Measurements from ENCODE around the gene LYRM1. TPM values are rescaled to one million over a fixed set of nuclear protein-coding genes. Genes with fewer than 3 reads are reported as not detected.
"Not testable (repeated sequence)": the region's sequence is repeated elsewhere in the genome, so short reads cannot be mapped to it uniquely, and the experiment has no call there.

Gene LYRM1
- total RNA-seq, 1 donor from 2014 or later = 31.7 TPM

DNA sequence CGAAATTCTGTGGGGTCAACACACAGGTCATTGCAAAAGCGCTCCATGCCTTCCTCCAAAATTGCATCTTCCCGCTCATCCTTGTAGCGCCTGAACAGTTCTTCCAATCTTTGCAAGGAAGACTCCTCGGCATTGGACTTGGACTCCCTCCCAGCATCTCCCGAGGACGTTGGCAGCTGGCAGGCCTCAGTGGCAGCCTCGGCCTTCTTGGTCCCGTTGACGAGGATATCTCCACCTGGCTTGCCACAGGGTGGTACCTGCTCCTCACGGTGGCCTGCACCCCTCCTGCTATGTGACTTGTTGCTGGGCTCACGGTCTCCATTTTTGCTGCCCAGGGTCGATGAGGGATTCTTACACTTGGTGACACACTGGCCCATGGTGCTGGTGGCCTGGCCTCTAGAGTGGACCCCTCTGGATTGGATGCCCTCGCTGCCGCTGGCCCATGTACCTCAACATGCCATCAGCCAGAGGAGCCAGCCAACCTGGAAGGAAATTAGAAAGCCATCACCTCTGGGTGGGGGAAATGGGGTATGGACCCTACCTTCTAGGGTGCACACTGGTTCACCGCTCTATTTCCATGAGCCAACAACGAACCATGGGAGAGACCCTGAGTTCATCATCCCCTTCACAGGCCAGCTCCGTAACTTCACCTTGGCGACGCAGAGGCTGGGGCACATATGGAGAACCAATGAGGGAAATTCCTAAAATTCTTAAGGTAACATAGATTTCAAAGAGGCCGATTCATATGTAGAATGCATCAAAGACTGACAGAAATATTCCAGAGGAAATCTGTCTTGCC is 38.2 kb upstream of the LYRM1 start:
- TF ChIP-seq, protein P1, sequence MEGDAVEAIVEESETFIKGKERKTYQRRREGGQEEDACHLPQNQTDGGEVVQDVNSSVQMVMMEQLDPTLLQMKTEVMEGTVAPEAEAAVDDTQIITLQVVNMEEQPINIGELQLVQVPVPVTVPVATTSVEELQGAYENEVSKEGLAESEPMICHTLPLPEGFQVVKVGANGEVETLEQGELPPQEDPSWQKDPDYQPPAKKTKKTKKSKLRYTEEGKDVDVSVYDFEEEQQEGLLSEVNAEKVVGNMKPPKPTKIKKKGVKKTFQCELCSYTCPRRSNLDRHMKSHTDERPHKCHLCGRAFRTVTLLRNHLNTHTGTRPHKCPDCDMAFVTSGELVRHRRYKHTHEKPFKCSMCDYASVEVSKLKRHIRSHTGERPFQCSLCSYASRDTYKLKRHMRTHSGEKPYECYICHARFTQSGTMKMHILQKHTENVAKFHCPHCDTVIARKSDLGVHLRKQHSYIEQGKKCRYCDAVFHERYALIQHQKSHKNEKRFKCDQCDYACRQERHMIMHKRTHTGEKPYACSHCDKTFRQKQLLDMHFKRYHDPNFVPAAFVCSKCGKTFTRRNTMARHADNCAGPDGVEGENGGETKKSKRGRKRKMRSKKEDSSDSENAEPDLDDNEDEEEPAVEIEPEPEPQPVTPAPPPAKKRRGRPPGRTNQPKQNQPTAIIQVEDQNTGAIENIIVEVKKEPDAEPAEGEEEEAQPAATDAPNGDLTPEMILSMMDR (conservative IDR thresholded peaks at IDR 0.05) = no peak
- peaks cover 26% of the 10 kb centered on the region for H3K36me3 Mint-ChIP-seq
- no peak overlapping the region for H3K4me3 Mint-ChIP-seq
- peaks cover 7% of the 10 kb centered on the region for H3K9me3 Mint-ChIP-seq
- H3K27ac Mint-ChIP-seq = no peak overlapping the region
- H3K27me3 Mint-ChIP-seq = no peaks in the 10 kb centered on the region
- DNase-seq (ENCODE audit: extremely low spot score, unreplicated experiment) = no peak
- H3K4me1 Mint-ChIP-seq (ENCODE audit: unreplicated experiment) = peaks cover 23% of the 10 kb centered on the region

GRCh38 chr16:20864376-20864775 is 36.2 kb upstream of the LYRM1 start:
- H3K9me3 Mint-ChIP-seq; H3K4me3 Mint-ChIP-seq; H3K27me3 Mint-ChIP-seq; DNase-seq (ENCODE audit: extremely low spot score, unreplicated experiment): not testable (repeated sequence)
- Mint-ChIP-seq H3K36me3 (peaks cover 30% of the 10 kb centered on the region), H3K27ac (peak overlapping the region; percentile 45), H3K4me1 (ENCODE audit: unreplicated experiment) (peaks cover 23% of the 10 kb centered on the region)

- Mint-ChIP-seq H3K9me3 (peaks cover 7% of the 10 kb centered on the region), H3K27ac (peak overlapping the region; percentile 92), H3K4me3 (peak overlapping the region; percentile 4), H3K27me3 (no peaks in the 10 kb centered on the region), H3K4me1 (ENCODE audit: unreplicated experiment) (peaks cover 29% of the 10 kb centered on the region), H3K36me3 (peaks cover 22% of the 10 kb centered on the region)
- DNase-seq (ENCODE audit: extremely low spot score, unreplicated experiment) = no peak
- TF ChIP-seq, protein P1 (conservative IDR thresholded peaks at IDR 0.05) = no peak
Measured at GRCh38 chr16:20865420-20866131, 35.0 kb upstream of the LYRM1 start.

DNA sequence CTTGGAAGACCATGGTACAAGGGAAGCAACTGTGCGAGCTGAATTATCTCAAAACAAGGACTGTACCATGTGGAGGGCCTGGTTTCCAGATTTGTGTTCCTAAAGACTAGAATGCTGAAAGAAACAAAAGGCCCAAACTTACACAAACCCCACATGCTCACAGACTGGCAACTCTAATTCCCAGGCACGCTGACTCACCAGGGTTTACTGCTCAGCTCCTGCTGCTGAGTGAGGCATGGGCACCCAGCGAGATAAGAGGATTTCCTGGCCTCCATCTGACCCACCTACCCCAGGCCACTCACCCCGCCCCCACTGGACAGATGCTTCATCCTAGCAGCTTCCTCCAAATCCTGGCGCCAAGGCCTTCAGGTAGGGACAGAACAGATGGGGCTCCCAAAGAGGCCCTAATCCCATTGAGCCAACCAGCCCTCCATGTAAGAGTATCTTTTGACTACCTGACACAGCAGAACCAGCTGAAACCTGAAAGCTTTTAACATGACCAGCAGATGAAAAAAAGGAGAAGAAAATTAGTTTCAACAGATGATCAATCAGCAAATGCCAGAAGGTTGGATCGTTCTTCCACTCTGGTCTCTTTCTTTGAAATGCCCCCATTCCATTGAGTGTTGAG is 34.3 kb upstream of the LYRM1 start:
- Mint-ChIP-seq H3K27ac (peak overlapping the region; percentile 92), H3K36me3 (peaks cover 22% of the 10 kb centered on the region), H3K9me3 (peaks cover 7% of the 10 kb centered on the region), H3K4me3 (no peak overlapping the region), H3K27me3 (no peaks in the 10 kb centered on the region), H3K4me1 (ENCODE audit: unreplicated experiment) (peaks cover 36% of the 10 kb centered on the region)
- TF ChIP-seq, protein P1 (conservative IDR thresholded peaks at IDR 0.05) = no peak
- no peak for DNase-seq (ENCODE audit: extremely low spot score, unreplicated experiment)

GRCh38 chr16:20866801-20867200 is 33.8 kb upstream of the LYRM1 start:
- Mint-ChIP-seq H3K4me1 (ENCODE audit: unreplicated experiment) (peaks cover 39% of the 10 kb centered on the region), H3K9me3 (peaks cover 7% of the 10 kb centered on the region), H3K27ac (peak overlapping the region; percentile 92)

More at GRCh38 chr16:20866801-20867200, 33.8 kb upstream of the LYRM1 start:
- TF ChIP-seq, protein P1 (conservative IDR thresholded peaks at IDR 0.05) = no peak
- Mint-ChIP-seq H3K36me3 (peaks cover 22% of the 10 kb centered on the region), H3K4me3 (no peak overlapping the region), H3K27me3 (no peaks in the 10 kb centered on the region)
- DNase-seq (ENCODE audit: extremely low spot score, unreplicated experiment) = no peak

Data from type B pancreatic cell (in vitro differentiated cells).